Naive B cell (primary cell): ENCODE results near the gene NAV2. TPM values are rescaled to one million over a fixed set of nuclear protein-coding genes. Genes with fewer than 3 reads are reported as not detected.

Experiments used
- ATAC-seq, 2 donors: fragments of 150-1000 bp; cut with Tn5 transposase; 2 replicates each; pipeline ENCODE4 v1.10.0; 2021; ENCODE audit warnings: low read depth in 2 of 2, mild to moderate bottlenecking in 2 of 2, moderate library complexity in 2 of 2
- DNase-seq: peaks from one replicate; pipeline ENCODE4 v3.0.0; 2022
- H3K27ac Mint-ChIP-seq, 6 donors: one replicate each; pipeline ENCODE4 v1.8.0; 2020 to 2022; ENCODE audit warnings: mild to moderate bottlenecking in 6 of 6, mixed read lengths in 6 of 6, moderate library complexity in 5 of 6, inconsistent platforms in 2 of 6
- H3K27me3 Mint-ChIP-seq, 3 donors: one replicate each; pipeline ENCODE4 v1.8.0; 2021 to 2022; ENCODE audit warnings: mixed read lengths in 3 of 3, mild to moderate bottlenecking in 1 of 3
- H3K36me3 Mint-ChIP-seq, 2 donors: one replicate each; pipeline ENCODE4 v1.8.0; 2020 to 2022; ENCODE audit warnings: mixed read lengths in 2 of 2, inconsistent platforms in 1 of 2, mild to moderate bottlenecking in 1 of 2
- H3K4me1 Mint-ChIP-seq, 3 donors: one replicate each; pipeline ENCODE4 v1.8.0; 2020 to 2022; ENCODE audit warnings: mixed read lengths in 3 of 3, inconsistent platforms in 1 of 3, mild to moderate bottlenecking in 1 of 3, moderate library complexity in 1 of 3
- H3K4me3 Mint-ChIP-seq, 8 donors: one replicate each; pipeline ENCODE4 v1.8.0; 2020 to 2022; ENCODE audit warnings: mild to moderate bottlenecking in 8 of 8, mixed read lengths in 8 of 8, moderate library complexity in 8 of 8, inconsistent platforms in 2 of 8
- H3K9me3 Mint-ChIP-seq, 7 donors: one replicate each; pipeline ENCODE4 v1.8.0; 2020 to 2022; ENCODE audit warnings: mixed read lengths in 7 of 7, mild to moderate bottlenecking in 5 of 7, inconsistent platforms in 2 of 7, moderate library complexity in 1 of 7
- polyA plus RNA-seq, 6 donors: library from polyadenylated mRNA; unstranded; fragments of 300-500 nt; fragmentation: Illumina TruSeq; gene quantifications; one replicate each; pipeline ENCODE4 v1.2.3, GENCODE V29; 2021; ENCODE audit warnings: low read depth in 6 of 6

Gene NAV2
- polyA plus RNA-seq, 6 donors from 2014 or later = 0.90 to 3.2 (median 0.94) TPM; not detected in 3

- DNase-seq (no peak), ATAC-seq (no peak)
- H3K9me3 Mint-ChIP-seq = peaks cover 0 to 8% (median 3%) of the 10 kb centered on the region in 7 donors
- peak overlapping the region in 1 of 6 donors; percentile 33 for H3K27ac Mint-ChIP-seq
- H3K4me1 Mint-ChIP-seq = no peaks in the 10 kb centered on the region
- H3K27me3 Mint-ChIP-seq = peaks cover 0 to 4% (median 4%) of the 10 kb centered on the region in 3 donors
- H3K4me3 Mint-ChIP-seq = no peak overlapping the region
- H3K36me3 Mint-ChIP-seq = peaks cover 5 to 8% of the 10 kb centered on the region in 2 donors
These were observed 141.3 kb downstream of the NAV2 start for GRCh38 chr11:19853920-19854319.

DNA sequence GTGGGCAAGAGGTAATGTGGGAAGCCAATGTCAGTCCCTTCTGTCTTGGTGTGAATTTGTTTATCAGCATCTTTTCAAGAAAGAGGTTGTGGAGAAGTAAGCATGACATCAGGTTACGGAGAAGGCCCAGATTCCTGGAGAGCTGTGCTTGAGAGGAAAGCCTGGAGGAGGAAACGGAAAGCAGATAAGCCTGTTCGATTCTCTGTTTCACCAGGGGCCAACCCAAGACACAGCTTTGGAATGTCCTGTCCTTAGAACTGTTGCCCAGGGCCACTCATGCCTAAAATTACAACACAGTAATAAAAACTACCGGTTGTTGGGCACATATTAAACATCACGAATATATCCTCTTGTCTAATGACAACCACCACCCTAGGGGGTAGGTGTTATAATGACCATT lies 148.5 kb downstream of the NAV2 start:
- DNase-seq (no peak), ATAC-seq (no peak)
- H3K9me3 Mint-ChIP-seq = peaks cover 0 to 5% (median 0%) of the 10 kb centered on the region in 7 donors
- H3K4me1 Mint-ChIP-seq = no peaks in the 10 kb centered on the region
- H3K27ac Mint-ChIP-seq = no peak overlapping the region
- H3K27me3 Mint-ChIP-seq = peaks cover 5 to 21% (median 11%) of the 10 kb centered on the region in 3 donors
- H3K4me3 Mint-ChIP-seq = no peak overlapping the region
- H3K36me3 Mint-ChIP-seq = no peaks in the 10 kb centered on the region

- ATAC-seq (no peak), DNase-seq (no peak)
- Mint-ChIP-seq H3K4me1 (no peaks in the 10 kb centered on the region), H3K36me3 (no peaks in the 10 kb centered on the region), H3K4me3 (no peak overlapping the region), H3K27me3 (peaks cover 5 to 21% (median 11%) of the 10 kb centered on the region in 3 donors), H3K9me3 (peaks cover 0 to 5% (median 0%) of the 10 kb centered on the region in 7 donors), H3K27ac (no peak overlapping the region)
These were observed 149.5 kb downstream of the NAV2 start for GRCh38 chr11:19862091-19862490.

DNA sequence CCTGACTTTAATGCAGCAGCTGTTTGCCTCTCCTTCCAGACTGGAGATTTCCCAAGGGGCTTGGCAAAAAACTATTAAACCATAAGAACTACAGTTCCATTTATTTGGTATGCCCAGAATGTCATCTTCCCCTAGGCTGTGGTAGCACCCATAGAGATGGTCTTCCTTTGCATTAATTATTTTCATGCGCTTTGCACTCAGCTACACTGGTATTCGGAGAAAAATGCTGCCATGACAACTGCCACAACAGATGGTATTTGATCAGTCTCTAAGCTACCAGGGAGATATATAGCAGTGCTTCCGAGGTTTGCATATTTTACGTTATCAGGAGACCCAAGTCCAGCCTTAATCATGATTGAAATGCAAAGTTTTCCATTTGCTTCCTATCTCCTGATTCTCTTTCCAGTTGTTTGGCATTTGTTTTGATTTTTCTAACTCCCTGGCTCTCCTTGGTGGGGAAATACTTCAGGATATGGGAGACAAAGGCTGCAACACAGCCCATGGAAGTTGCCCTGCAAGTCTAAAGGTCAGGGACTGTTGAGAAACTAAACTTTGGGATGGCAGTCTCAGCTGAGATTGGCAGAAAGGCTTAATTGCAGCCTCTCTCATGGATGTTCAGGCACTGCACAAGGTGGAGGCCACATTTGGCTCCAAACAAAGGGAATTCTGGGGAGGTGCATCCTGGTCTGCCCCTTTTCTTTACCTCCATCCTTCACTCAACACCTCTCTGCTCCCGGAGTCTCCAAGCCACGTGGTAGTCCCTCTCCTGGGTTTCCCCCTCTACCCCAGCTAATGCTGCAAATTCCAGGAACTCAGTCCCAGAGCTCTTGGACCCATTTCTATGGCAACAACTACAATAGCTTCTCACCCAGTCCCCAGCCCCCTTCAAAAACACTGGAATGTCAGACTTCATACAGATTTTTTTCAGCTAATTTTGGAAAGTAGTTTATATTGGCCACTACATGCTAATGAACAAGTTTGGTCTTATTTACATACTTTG lies 151.8 kb downstream of the NAV2 start:
- peaks cover 0 to 5% (median 0%) of the 10 kb centered on the region in 7 donors for H3K9me3 Mint-ChIP-seq
- H3K4me1 Mint-ChIP-seq = no peaks in the 10 kb centered on the region
- ATAC-seq = no peak
- H3K36me3 Mint-ChIP-seq = no peaks in the 10 kb centered on the region
- H3K27me3 Mint-ChIP-seq = peaks cover 5 to 24% (median 11%) of the 10 kb centered on the region in 3 donors
- H3K4me3 Mint-ChIP-seq = no peak overlapping the region
- DNase-seq = no peak
- H3K27ac Mint-ChIP-seq = peak overlapping the region in 1 of 6 donors; percentile 71

DNA sequence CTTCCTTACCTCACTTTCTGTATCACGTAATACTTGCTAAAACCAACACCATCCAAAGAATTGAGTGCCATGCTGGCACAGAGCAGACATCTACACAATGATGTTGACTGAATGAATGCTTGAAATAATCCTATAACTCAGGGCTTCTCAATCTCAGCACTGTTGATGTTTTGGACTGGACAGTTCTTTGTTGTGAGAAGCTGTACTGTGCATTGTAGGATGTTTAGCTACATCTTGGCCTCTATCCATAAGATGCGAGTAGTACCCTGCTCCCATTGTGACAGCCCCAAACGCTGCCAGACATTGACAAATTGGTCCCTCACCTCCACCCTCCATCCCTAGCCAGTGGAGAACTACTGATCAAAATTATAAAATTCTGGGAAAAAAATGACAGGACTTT lies 153.4 kb downstream of the NAV2 start:
- Mint-ChIP-seq H3K4me1 (no peaks in the 10 kb centered on the region), H3K9me3 (peaks cover 0 to 4% (median 0%) of the 10 kb centered on the region in 7 donors), H3K4me3 (no peak overlapping the region), H3K27ac (no peak overlapping the region), H3K27me3 (peaks cover 5 to 24% (median 11%) of the 10 kb centered on the region in 3 donors), H3K36me3 (no peaks in the 10 kb centered on the region)
- ATAC-seq (no peak), DNase-seq (no peak)

DNA sequence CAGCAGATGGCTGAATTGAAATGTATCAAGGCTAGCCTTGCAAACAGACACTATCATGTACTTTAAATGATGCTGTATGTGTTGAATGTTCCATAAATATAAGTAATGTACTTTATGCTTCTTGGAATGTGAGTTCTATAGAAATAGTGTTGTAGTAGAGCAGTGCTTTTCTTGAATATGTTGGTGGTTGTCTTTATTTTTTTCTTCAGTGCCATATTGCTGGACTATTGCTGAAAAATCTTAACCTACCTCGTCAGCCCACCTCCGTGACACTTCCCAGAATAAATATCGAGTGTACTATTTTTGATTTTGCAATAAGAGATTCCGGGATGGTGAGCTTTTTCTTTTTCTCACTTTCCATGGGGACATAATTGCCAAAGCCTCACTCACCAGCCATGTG lies 153.9 kb downstream of the NAV2 start:
- Mint-ChIP-seq H3K9me3 (peaks cover 0 to 2% (median 0%) of the 10 kb centered on the region in 7 donors), H3K27ac (no peak overlapping the region), H3K36me3 (peaks cover 0 to 2% of the 10 kb centered on the region in 2 donors), H3K4me3 (no peak overlapping the region), H3K4me1 (no peaks in the 10 kb centered on the region), H3K27me3 (peaks cover 5 to 24% (median 11%) of the 10 kb centered on the region in 3 donors)
- DNase-seq = no peak
- ATAC-seq = no peak

GRCh38 chr11:19867064-19867463 lies 154.4 kb downstream of the NAV2 start:
- Mint-ChIP-seq H3K4me3 (no peak overlapping the region), H3K9me3 (peaks cover 0 to 2% (median 0%) of the 10 kb centered on the region in 7 donors), H3K27ac (no peak overlapping the region), H3K4me1 (peaks cover 0 to 4% (median 0%) of the 10 kb centered on the region in 3 donors), H3K27me3 (peaks cover 5 to 24% (median 11%) of the 10 kb centered on the region in 3 donors), H3K36me3 (peaks cover 0 to 6% of the 10 kb centered on the region in 2 donors)
- ATAC-seq = no peak
- no peak for DNase-seq

GRCh38 chr11:19868281-19868821 lies 155.7 kb downstream of the NAV2 start:
- no peak overlapping the region for H3K4me3 Mint-ChIP-seq
- H3K9me3 Mint-ChIP-seq = peaks cover 0 to 2% (median 0%) of the 10 kb centered on the region in 7 donors
- peaks cover 0 to 6% of the 10 kb centered on the region in 2 donors for H3K36me3 Mint-ChIP-seq
- ATAC-seq = no peak
- H3K4me1 Mint-ChIP-seq = peaks cover 0 to 4% (median 0%) of the 10 kb centered on the region in 3 donors
- peaks cover 5 to 24% (median 11%) of the 10 kb centered on the region in 3 donors for H3K27me3 Mint-ChIP-seq
- no peak for DNase-seq
- H3K27ac Mint-ChIP-seq = no peak overlapping the region

DNA sequence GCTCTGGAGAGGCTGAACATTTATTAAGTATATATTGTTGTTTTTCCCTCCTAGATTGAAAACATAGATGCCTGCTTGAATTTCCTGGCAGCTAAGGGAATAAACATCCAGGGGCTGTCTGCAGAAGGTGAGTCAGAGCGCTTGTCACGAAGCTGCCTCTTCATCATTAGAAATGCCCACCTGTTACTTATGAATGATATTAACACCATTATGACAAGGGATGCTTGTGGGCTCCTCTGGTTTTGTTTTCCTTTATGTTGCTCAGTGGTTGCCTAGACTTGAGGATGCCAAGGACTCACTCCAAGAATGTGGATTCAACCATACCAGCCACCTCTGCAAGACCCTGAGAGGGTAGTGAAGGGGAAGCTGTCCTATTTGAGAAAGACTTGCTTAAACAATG lies 156.2 kb downstream of the NAV2 start:
- Mint-ChIP-seq H3K9me3 (peaks cover 0 to 2% (median 0%) of the 10 kb centered on the region in 7 donors), H3K36me3 (peaks cover 0 to 6% of the 10 kb centered on the region in 2 donors), H3K4me3 (no peak overlapping the region), H3K27me3 (peaks cover 5 to 20% (median 11%) of the 10 kb centered on the region in 3 donors), H3K4me1 (peaks cover 0 to 4% (median 0%) of the 10 kb centered on the region in 3 donors), H3K27ac (no peak overlapping the region)
- DNase-seq (no peak), ATAC-seq (no peak)

- Mint-ChIP-seq H3K4me3 (no peak overlapping the region), H3K27me3 (peaks cover 5 to 16% (median 7%) of the 10 kb centered on the region in 3 donors), H3K27ac (no peak overlapping the region), H3K36me3 (peaks cover 0 to 6% of the 10 kb centered on the region in 2 donors), H3K9me3 (peaks cover 0 to 2% (median 0%) of the 10 kb centered on the region in 7 donors), H3K4me1 (peaks cover 0 to 4% (median 0%) of the 10 kb centered on the region in 3 donors)
- ATAC-seq (no peak), DNase-seq (no peak)
These were observed 156.8 kb downstream of the NAV2 start for GRCh38 chr11:19869466-19869865.

DNA sequence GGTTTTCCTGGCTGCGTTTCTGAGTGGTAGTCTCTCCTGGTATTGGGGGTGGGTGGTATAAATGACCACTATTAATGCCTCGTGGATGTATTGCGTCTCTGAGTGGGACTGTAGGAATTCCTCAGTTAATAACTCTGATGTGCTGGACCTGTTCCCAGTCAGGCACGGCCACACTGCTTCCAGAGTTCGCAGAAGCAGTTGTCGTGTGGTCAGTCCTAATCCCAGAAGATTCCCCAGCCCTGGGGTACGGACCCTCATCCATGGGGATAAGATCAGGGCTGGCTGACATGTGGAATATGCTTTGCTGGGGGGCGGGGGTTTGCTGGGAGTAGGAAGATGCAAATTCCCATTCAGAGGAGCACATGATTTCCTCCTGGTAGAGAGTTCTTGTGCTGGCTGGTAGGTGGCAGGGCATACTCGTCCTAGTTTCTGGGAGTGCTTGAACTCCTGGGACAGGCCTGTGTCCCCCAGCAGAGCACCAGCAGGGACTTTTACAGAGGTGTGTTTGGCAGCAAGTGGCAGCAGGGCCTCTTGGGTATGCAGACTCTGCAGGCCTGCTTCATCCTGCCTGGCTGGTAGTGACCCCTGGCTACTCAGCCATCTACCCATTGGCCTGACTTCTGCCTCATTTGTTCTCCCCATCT lies 157.4 kb downstream of the NAV2 start:
- Mint-ChIP-seq H3K4me3 (peak overlapping the region in 1 of 8 donors; percentile 55), H3K36me3 (peaks cover 0 to 6% of the 10 kb centered on the region in 2 donors), H3K27ac (no peak overlapping the region), H3K4me1 (peaks cover 0 to 4% (median 0%) of the 10 kb centered on the region in 3 donors), H3K9me3 (no peaks in the 10 kb centered on the region), H3K27me3 (peaks cover under 1 to 10% (median 5%) of the 10 kb centered on the region in 3 donors)
- ATAC-seq (no peak), DNase-seq (no peak)

DNA sequence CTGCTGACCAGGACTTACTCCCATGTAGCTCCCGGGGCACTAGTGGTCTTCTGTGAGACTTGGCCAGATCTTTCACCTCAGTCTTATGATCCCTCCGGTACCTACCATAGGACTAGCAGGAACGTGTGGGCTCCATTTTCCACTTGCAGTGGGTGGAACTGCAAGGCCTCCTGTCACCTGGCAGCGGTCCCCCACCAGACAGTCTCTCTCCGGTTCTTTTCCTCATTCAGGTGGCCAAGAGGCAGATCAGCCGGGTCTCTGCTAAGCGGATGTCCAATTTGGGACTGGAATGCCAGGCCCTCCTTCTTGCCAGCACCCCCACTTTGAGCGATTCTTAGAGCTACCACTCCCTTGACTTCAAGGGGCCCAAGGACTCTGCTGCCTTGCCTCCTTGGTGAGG lies 158.9 kb downstream of the NAV2 start:
- peaks cover 0 to 4% (median 0%) of the 10 kb centered on the region in 3 donors for H3K4me1 Mint-ChIP-seq
- H3K9me3 Mint-ChIP-seq = no peaks in the 10 kb centered on the region
- H3K36me3 Mint-ChIP-seq = peaks cover 0 to 6% of the 10 kb centered on the region in 2 donors
- no peak overlapping the region for H3K4me3 Mint-ChIP-seq
- no peak for DNase-seq
- ATAC-seq = no peak
- no peak overlapping the region for H3K27ac Mint-ChIP-seq
- H3K27me3 Mint-ChIP-seq = peaks cover 0 to 7% (median 0%) of the 10 kb centered on the region in 3 donors

- H3K4me3 Mint-ChIP-seq = no peak overlapping the region
- H3K27me3 Mint-ChIP-seq = peaks cover 0 to 3% (median 0%) of the 10 kb centered on the region in 3 donors
- peaks cover 0 to 6% of the 10 kb centered on the region in 2 donors for H3K36me3 Mint-ChIP-seq
- no peak for ATAC-seq
- no peak for DNase-seq
- H3K27ac Mint-ChIP-seq = no peak overlapping the region
- peaks cover 0 to 4% (median 0%) of the 10 kb centered on the region in 3 donors for H3K4me1 Mint-ChIP-seq
- no peaks in the 10 kb centered on the region for H3K9me3 Mint-ChIP-seq
These were observed 160.0 kb downstream of the NAV2 start for GRCh38 chr11:19872512-19873145.
